HepG2 (cell line): ENCODE data around the gene AUNIP. TPM values are rescaled to one million over a fixed set of nuclear protein-coding genes. Genes with fewer than 3 reads are reported as not detected.

Experiments
- BCLAF1 ChIP-seq: fragments of 450-650 bp; IDR thresholded peaks from 2 replicates; pipeline ENCODE4 v1.6.1; 2017; ENCODE audit warnings: mild to moderate bottlenecking
- EEA1 ChIP-seq: sonication (generic); formaldehyde crosslinking; IDR thresholded peaks from 2 replicates; pipeline ENCODE4 v1.5.1; 2020; ENCODE audit warnings: mild to moderate bottlenecking, missing genetic modification reagents, borderline replicate concordance
- ELF1 ChIP-seq: sonication (generic); formaldehyde crosslinking; IDR thresholded peaks from 2 replicates; pipeline ENCODE4 v1.4.0; 2020; ENCODE audit warnings: missing genetic modification reagents
- MAFG ChIP-seq: sonication (generic); formaldehyde crosslinking; IDR thresholded peaks from 2 replicates; pipeline ENCODE4 v1.5.1; 2020; ENCODE audit warnings: mild to moderate bottlenecking, missing genetic modification reagents
- ONECUT2 ChIP-seq: sonication (generic); formaldehyde crosslinking; IDR thresholded peaks from 2 replicates; pipeline ENCODE4 v1.4.0; 2020; ENCODE audit warnings: missing genetic modification reagents
- POGZ ChIP-seq: sonication (generic); formaldehyde crosslinking; IDR thresholded peaks from 2 replicates; pipeline ENCODE4 v1.4.0; 2020; ENCODE audit warnings: mild to moderate bottlenecking, missing genetic modification reagents
- STAT6 ChIP-seq: sonication (generic); formaldehyde crosslinking; IDR thresholded peaks from 2 replicates; pipeline ENCODE4 v1.4.0; 2020; ENCODE audit warnings: missing genetic modification reagents, mild to moderate bottlenecking, borderline replicate concordance
- THAP8 ChIP-seq: sonication (generic); formaldehyde crosslinking; IDR thresholded peaks from 2 replicates; pipeline ENCODE4 v1.5.1; 2020; ENCODE audit warnings: missing genetic modification reagents, mild to moderate bottlenecking, borderline replicate concordance
- ZBTB7B ChIP-seq: sonication (generic); formaldehyde crosslinking; IDR thresholded peaks from 2 replicates; pipeline ENCODE4 v1.4.0; 2020; ENCODE audit warnings: missing genetic modification reagents
- ZFAT ChIP-seq: sonication (generic); formaldehyde crosslinking; conservative IDR thresholded peaks from 2 replicates; pipeline ENCODE4 v1.8.1; 2023; ENCODE audit warnings: missing genetic modification reagents, inconsistent platforms
- ZNF12 ChIP-seq: sonication (generic); formaldehyde crosslinking; IDR thresholded peaks from 2 replicates; pipeline ENCODE4 v1.5.0; 2020; ENCODE audit warnings: missing genetic modification reagents
- ZNF256 ChIP-seq: sonication (generic); formaldehyde crosslinking; conservative IDR thresholded peaks from 2 replicates; pipeline ENCODE4 v1.4.0; 2020; ENCODE audit warnings: missing genetic modification reagents
- ZNF282 ChIP-seq: fragments of 450-650 bp; IDR thresholded peaks from 2 replicates; pipeline ENCODE4 v1.6.1; 2018; ENCODE audit not compliant: partially characterized antibody
- ZNF296 ChIP-seq: sonication (generic); formaldehyde crosslinking; conservative IDR thresholded peaks from 2 replicates; pipeline ENCODE4 v1.5.0; 2020; ENCODE audit warnings: mild to moderate bottlenecking, missing genetic modification reagents
- ZNF343 ChIP-seq: sonication (generic); formaldehyde crosslinking; IDR thresholded peaks from 2 replicates; pipeline ENCODE4 v1.4.0; 2020; ENCODE audit warnings: mild to moderate bottlenecking, missing genetic modification reagents
- ZNF431 ChIP-seq: sonication (generic); formaldehyde crosslinking; IDR thresholded peaks from 2 replicates; pipeline ENCODE4 v1.9.0; 2022; ENCODE audit warnings: missing genetic modification reagents, low read depth, mild to moderate bottlenecking, borderline replicate concordance
- ZNF543 ChIP-seq: sonication (generic); formaldehyde crosslinking; IDR thresholded peaks from 2 replicates; pipeline ENCODE4 v1.4.0; 2020; ENCODE audit warnings: mild to moderate bottlenecking, missing genetic modification reagents
- ZNF629 ChIP-seq: sonication (generic); formaldehyde crosslinking; conservative IDR thresholded peaks from 2 replicates; pipeline ENCODE4 v1.5.0; 2020; ENCODE audit warnings: missing genetic modification reagents
- ZNF710 ChIP-seq: sonication (generic); formaldehyde crosslinking; IDR thresholded peaks from 2 replicates; pipeline ENCODE4 v1.5.0; 2020; ENCODE audit warnings: mild to moderate bottlenecking, missing genetic modification reagents, borderline replicate concordance
- ZNF792 ChIP-seq: IDR thresholded peaks from 2 replicates; pipeline ENCODE4 v1.6.1; 2016
- polyA plus RNA-seq, 8 experiments: library from polyadenylated mRNA; depleted of rRNA in 3 of 8; stranded (reverse) in 7 of 8; unstranded in 1 of 8; fragments of >200 nt; fragmentation: Illumina TruSeq in 4 of 8; extraction: Trizol in 4 of 8; gene quantifications; 2 replicates each; pipeline versions ENCODE4 v1.2.1 to v1.2.3, GENCODE V29; 2011 to 2016; ENCODE audit warnings: low read depth in 4 of 8, missing spikeins in 1 of 8, mixed read lengths in 1 of 8; ENCODE audit not compliant: insufficient read depth in 1 of 8
- total RNA-seq, 5 experiments: library from RNA; depleted of rRNA; stranded (reverse); fragments of >200 nt; fragmentation: Illumina TruSeq; extraction: Trizol; gene quantifications; 2 replicates each; pipeline ENCODE4 v1.2.3, GENCODE V29; 2016; ENCODE audit warnings: low read depth in 1 of 5

Gene AUNIP
- total and polyA plus RNA-seq, 2 of the 13 experiments (the other 11 are each of a cell fraction or from before 2014, with no cell fraction given) = 3.8 to 12.3 TPM

- TF ChIP-seq ZNF343 (CRISPR knock-in tag) = no peak
- TF ChIP-seq ZNF629 = no peak
- TF ChIP-seq ZNF296 (CRISPR knock-in tag) = no peak
- no peak for TF ChIP-seq EEA1 (CRISPR knock-in tag)
- TF ChIP-seq ZNF710 = no peak
- TF ChIP-seq ZNF12 (CRISPR knock-in tag) = no peak
- TF ChIP-seq ZNF792 (CRISPR knock-in tag) = no peak
- no peak for TF ChIP-seq THAP8 (CRISPR knock-in tag)
- TF ChIP-seq STAT6 (CRISPR knock-in tag) = no peak
- no peak for TF ChIP-seq ZNF543
- TF ChIP-seq POGZ (CRISPR knock-in tag) = no peak
- no peak for TF ChIP-seq ZNF431
- no peak for TF ChIP-seq ONECUT2 (CRISPR knock-in tag)
- TF ChIP-seq ZNF256 (CRISPR knock-in tag) = no peak
- no peak for TF ChIP-seq MAFG (CRISPR knock-in tag)
- peak; percentile 58; the same call in 1 of the 2 replicates for TF ChIP-seq ELF1 (CRISPR knock-in tag)
- TF ChIP-seq ZBTB7B (CRISPR knock-in tag) = peak; percentile 91
- no peak for TF ChIP-seq BCLAF1
- TF ChIP-seq ZFAT (CRISPR knock-in tag) = no peak
- TF ChIP-seq ZNF282 = no peak
These were observed 2.3 kb upstream of the AUNIP start (continued) for GRCh38 chr1:25861316-25862286.
